Measurements from ENCODE around the gene FOXP2. TPM values are rescaled to one million over a fixed set of nuclear protein-coding genes. Genes with fewer than 3 reads are reported as not detected.
"Not testable (repeated sequence)": the region's sequence is repeated elsewhere in the genome, so short reads cannot be mapped to it uniquely, and the experiment has no call there.

The FOXP2 gene
- total RNA-seq, 2 experiments from 2014 or later, result not detected

DNA sequence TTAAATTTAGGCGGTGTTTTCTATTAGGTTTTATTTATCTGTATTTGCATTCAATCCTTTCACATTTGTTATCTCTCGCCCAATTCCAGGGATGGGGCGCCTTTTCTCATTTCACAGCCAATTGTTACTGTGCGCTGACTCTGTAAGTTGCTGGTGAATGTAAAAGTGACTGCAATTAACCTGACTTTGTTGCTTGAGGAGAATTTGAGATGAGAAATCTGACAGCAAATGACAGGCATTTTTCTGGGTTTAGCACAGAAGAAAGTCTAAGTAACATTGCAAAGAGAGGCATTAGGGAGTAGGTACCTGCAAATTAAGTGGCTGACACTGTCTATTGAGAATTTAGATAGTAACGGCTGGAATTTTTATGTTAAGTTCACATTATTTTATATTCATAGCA lies 16.6 kb downstream of the FOXP2 start:
- Mint-ChIP-seq H3K9me3 (no peaks in the 10 kb centered on the region), H3K27ac (no peak overlapping the region), H3K4me3 (no peak overlapping the region), H3K27me3 (peaks cover 3% of the 10 kb centered on the region), H3K4me1 (ENCODE audit: low read depth) (no peaks in the 10 kb centered on the region), H3K36me3 (no peaks in the 10 kb centered on the region)
- intact Hi-C loops (cut with micrococcal nuclease), result no loop called here
- DNase-seq, result no peak
- ChIA-PET CTCF (no interaction called here), POLR2A (no interaction called here)

DNA sequence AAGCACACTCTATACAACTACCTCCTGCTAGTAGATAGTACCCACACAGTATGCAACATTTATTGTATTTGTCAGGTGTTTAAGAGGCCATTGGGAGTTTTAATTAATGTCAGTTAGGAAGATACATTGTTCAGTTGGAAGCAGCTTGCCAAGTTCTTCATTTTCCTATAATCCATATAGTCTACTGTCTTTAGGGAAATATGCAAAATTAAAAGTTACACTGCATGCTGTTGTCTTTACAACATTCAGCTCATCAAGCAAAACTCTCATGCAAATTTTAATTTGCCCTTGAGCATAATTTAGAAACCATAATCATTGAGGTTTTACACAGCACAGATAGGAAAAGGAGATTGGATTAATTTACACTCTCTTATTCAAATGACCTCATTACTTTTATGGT lies 17.4 kb downstream of the FOXP2 start:
- Mint-ChIP-seq H3K4me3 (no peak overlapping the region), H3K27me3 (peaks cover 3% of the 10 kb centered on the region), H3K36me3 (no peaks in the 10 kb centered on the region), H3K9me3 (no peaks in the 10 kb centered on the region), H3K27ac (no peak overlapping the region), H3K4me1 (ENCODE audit: low read depth) (no peaks in the 10 kb centered on the region)
- POLR2A ChIA-PET, result no interaction called here
- no peak for DNase-seq
- CTCF ChIA-PET, result no interaction called here
- intact Hi-C loops (cut with micrococcal nuclease), result no loop called here

DNA sequence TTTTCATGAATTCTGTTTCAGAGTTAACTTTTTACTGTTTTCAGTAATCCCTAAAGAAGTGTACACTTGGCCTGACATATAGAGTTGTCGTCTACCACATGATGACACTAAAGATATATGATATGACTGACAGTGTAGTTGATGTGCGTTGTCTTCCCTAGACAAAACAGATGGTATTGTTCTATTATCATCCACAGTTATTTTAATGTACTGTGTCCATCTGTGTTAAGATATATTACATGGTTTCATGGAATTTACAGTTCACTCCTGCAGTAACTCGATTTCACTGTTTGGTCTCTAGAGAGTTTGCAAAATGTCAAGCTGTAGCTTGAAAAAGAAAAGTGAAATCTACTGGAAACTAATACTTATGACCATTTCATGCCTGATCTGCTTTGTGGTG lies 18.1 kb downstream of the FOXP2 start:
- ChIA-PET POLR2A (no interaction called here), CTCF (no interaction called here)
- DNase-seq, result no peak
- Mint-ChIP-seq H3K4me3 (no peak overlapping the region), H3K36me3 (no peaks in the 10 kb centered on the region), H3K27ac (no peak overlapping the region), H3K27me3 (peaks cover 5% of the 10 kb centered on the region), H3K9me3 (no peaks in the 10 kb centered on the region), H3K4me1 (ENCODE audit: low read depth) (no peaks in the 10 kb centered on the region)
- intact Hi-C loops (cut with micrococcal nuclease), result no loop called here

DNA sequence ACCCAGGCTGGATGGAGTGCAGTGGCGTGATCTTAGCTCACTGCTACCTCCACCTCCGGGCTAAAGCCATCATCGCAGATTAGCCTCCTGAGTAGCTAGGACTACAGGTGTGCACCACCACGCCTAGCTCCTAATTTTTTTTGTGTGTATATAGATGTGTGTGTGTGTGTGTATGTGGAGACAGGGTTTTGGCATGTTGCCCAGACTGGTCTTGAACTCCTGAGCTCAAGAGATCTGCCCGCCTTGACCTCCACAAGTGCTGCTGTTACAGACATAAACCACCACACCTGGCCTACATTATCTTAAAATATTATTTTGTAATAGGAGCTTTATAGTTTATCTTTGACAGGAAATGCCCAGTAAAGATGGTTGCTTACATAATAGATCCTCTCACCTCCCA lies 25.0 kb downstream of the FOXP2 start:
- Mint-ChIP-seq H3K9me3 (no peaks in the 10 kb centered on the region), H3K4me1 (ENCODE audit: low read depth) (no peaks in the 10 kb centered on the region), H3K27me3 (peaks cover 2% of the 10 kb centered on the region), H3K27ac (no peak overlapping the region), H3K4me3 (no peak overlapping the region), H3K36me3 (no peaks in the 10 kb centered on the region)
- no peak for DNase-seq
- intact Hi-C loops (cut with micrococcal nuclease), result no loop called here
- POLR2A ChIA-PET, result no interaction called here
- CTCF ChIA-PET, result no interaction called here

DNA sequence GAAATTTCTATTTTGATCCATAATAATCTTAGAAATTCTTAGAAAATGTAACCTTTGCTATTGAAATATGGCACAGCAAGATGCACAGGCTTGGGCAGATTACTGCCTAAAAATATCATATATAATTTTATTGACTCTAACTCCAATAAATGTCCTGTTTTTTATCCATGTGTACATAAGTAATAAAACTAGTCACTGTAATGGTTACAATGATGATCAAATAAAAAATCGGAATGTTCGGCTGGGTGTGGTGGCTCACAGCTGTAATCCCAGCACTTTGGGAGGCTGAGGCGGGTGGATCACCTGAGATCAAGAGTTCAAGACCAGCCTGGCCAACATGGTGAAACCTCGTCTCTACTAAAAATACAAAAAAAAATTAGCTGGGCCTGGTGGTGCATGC lies 26.3 kb downstream of the FOXP2 start:
- H3K27ac Mint-ChIP-seq; H3K9me3 Mint-ChIP-seq; H3K4me1 Mint-ChIP-seq (ENCODE audit: low read depth); H3K27me3 Mint-ChIP-seq; H3K36me3 Mint-ChIP-seq; H3K4me3 Mint-ChIP-seq; DNase-seq; CTCF ChIA-PET; intact Hi-C loops (cut with micrococcal nuclease); POLR2A ChIA-PET: not testable (repeated sequence)

DNA sequence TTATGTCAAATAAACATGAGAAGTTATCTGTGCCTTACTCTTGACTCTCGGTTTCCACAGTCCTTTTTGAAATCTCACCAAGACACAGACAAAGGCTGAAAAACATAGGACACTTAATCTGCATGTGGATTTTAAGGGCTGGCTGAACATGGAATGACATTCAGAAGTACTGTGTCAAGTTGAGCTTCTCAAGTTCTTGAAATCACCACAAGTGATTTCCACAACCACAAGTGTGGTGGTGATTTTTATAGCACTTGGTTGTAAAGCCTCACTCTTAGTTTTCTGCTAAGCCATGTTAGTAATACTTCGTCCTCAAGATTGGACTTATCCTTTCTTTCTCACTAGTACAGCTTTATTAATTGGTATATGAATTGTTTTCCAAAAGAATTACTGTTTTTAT lies 29.6 kb downstream of the FOXP2 start:
- no peak for DNase-seq
- ChIA-PET CTCF (no interaction called here), POLR2A (no interaction called here)
- Mint-ChIP-seq H3K9me3 (no peaks in the 10 kb centered on the region), H3K4me1 (ENCODE audit: low read depth) (no peaks in the 10 kb centered on the region), H3K4me3 (no peak overlapping the region), H3K27ac (no peak overlapping the region), H3K27me3 (peaks cover 5% of the 10 kb centered on the region), H3K36me3 (no peaks in the 10 kb centered on the region)
- intact Hi-C loops (cut with micrococcal nuclease), result no loop called here

DNA sequence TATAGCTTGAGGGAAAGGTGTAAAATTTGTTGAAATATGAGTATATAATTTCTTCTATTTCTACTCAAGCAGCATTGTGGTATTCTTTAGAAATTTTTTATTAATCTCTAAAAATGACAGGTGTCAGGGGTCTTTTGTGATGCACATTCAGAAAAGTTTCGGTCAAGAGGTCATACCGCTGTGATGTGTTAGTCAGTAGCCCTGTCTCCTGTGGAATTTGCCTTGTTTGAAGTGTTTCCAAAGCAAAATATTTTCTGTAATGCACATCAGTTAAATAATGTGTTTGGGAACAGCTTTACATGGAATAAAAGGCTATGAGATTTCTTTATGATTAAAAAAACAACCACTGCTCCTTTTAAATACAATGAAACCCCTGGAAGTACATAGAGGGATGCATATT lies 35.8 kb downstream of the FOXP2 start:
- Mint-ChIP-seq H3K9me3 (no peaks in the 10 kb centered on the region), H3K27ac (no peak overlapping the region), H3K36me3 (no peaks in the 10 kb centered on the region), H3K4me3 (no peak overlapping the region), H3K4me1 (ENCODE audit: low read depth) (no peaks in the 10 kb centered on the region), H3K27me3 (peaks cover 5% of the 10 kb centered on the region)
- intact Hi-C loops (cut with micrococcal nuclease), result no loop called here
- DNase-seq, result no peak
- CTCF ChIA-PET, result no interaction called here
- POLR2A ChIA-PET, result no interaction called here

DNA sequence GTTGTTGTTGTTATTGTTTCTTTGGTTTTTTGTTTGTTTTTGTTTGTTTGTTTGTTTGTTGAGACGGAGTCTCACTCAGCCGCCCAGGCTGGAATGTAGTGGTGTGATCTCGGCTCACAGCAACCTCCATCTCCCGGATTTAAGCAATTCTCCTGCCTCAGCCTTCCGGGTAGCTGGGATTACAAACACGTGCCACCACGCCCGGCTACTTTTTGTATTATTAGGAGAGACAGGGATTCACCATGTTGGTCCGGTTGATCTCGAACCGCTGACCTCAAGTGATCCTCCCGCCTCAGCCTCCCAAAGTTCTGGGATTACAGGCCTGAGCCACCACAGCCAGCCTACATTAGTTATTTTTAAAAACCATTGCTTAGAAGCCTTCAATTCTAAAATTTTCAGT lies 45.0 kb downstream of the FOXP2 start:
- intact Hi-C loops (cut with micrococcal nuclease), result no loop called here

DNA sequence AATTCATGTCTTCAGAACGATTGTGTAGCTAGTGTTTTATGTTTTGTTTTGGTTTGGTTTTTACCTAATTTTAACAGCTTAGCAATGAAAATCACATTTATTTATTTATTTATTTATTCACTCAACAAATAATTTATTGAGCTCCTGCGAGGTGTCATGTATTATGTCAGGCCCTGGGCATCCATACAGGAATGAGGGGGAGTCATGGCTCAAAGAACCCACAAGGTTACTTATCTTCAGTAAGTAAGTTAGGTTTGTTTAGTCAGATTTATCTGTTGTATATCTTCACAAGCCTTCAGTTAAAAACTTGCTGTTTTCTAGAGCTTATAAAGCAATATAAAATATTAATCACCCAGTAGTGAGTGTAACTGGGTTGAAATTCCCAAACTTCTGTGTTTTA lies 45.4 kb downstream of the FOXP2 start:
- Mint-ChIP-seq H3K36me3 (no peaks in the 10 kb centered on the region), H3K27ac (no peak overlapping the region), H3K9me3 (no peaks in the 10 kb centered on the region), H3K27me3 (no peaks in the 10 kb centered on the region), H3K4me1 (ENCODE audit: low read depth) (no peaks in the 10 kb centered on the region), H3K4me3 (no peak overlapping the region)
- intact Hi-C loops (cut with micrococcal nuclease), result no loop called here
- CTCF ChIA-PET, result interaction anchor here (0.7 kb wide), 1 partner anchor 391 kb away, joined by 3 read pairs; no protein-coding TSS in a partner anchor
- DNase-seq, result no peak
- POLR2A ChIA-PET, result no interaction called here

More for the DNA sequence above, 45.0 kb downstream of the FOXP2 start:
- H3K27ac Mint-ChIP-seq, result no peak overlapping the region
- no peaks in the 10 kb centered on the region for H3K4me1 Mint-ChIP-seq (ENCODE audit: low read depth)
- H3K36me3 Mint-ChIP-seq, result no peaks in the 10 kb centered on the region
- POLR2A ChIA-PET, result no interaction called here
- H3K9me3 Mint-ChIP-seq, result no peaks in the 10 kb centered on the region
- CTCF ChIA-PET, result interaction anchor here (0.7 kb wide), 1 partner anchor 392 kb away, joined by 3 read pairs; no protein-coding TSS in a partner anchor
- no peak overlapping the region for H3K4me3 Mint-ChIP-seq
- no peaks in the 10 kb centered on the region for H3K27me3 Mint-ChIP-seq
- no peak for DNase-seq

DNA sequence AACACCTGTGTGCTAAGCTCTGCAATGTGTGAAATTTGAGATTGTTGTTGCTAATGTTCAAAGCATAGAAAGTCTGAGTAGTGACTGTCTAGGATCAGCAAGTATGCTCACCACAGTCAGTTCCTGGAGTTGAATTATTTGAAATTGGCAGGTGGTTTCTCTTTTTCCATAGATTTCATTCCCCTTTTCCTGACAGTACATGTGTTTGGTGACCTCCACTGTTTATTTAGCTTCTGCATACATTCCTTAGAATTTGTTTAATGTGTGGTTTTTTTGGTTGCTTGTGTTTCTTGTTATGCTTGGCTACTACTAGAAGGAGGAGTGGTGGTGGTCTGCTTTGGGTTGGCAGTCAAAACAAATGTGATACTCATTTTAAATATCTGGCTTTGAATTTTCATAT lies 52.3 kb downstream of the FOXP2 start:
- intact Hi-C loops (cut with micrococcal nuclease), result no loop called here
- H3K4me1 Mint-ChIP-seq (ENCODE audit: low read depth), result no peaks in the 10 kb centered on the region
- ChIA-PET CTCF (no interaction called here), POLR2A (no interaction called here)
- no peak for DNase-seq
- H3K36me3 Mint-ChIP-seq, result no peaks in the 10 kb centered on the region
- H3K9me3 Mint-ChIP-seq, result no peaks in the 10 kb centered on the region
- H3K27ac Mint-ChIP-seq, result no peak overlapping the region
- H3K27me3 Mint-ChIP-seq, result peaks cover 1% of the 10 kb centered on the region
- no peak overlapping the region for H3K4me3 Mint-ChIP-seq

DNA sequence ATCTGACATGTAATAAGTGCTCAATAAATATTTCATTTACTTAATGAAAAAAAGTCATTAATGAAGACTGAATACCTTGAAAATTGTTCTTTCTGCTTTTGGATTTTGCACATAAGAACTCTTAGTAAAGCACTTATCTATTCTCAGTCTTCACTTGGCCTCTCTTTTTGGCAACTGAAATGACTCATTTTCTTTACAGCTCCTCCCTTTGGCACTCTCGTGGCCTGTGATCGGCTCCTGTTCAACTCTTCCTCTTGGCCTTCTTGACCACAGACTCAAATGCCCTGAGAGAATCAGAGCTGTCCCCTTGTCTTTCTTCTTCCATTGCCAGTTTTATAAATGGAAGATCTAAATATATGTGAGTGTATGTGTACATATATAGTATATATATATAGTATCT lies 54.2 kb downstream of the FOXP2 start:
- ChIA-PET CTCF (no interaction called here), POLR2A (no interaction called here)
- no peak overlapping the region for H3K27ac Mint-ChIP-seq
- DNase-seq, result no peak
- intact Hi-C loops (cut with micrococcal nuclease), result no loop called here
- peaks cover 1% of the 10 kb centered on the region for H3K27me3 Mint-ChIP-seq
- H3K9me3 Mint-ChIP-seq, result no peaks in the 10 kb centered on the region
- no peak overlapping the region for H3K4me3 Mint-ChIP-seq
- H3K4me1 Mint-ChIP-seq (ENCODE audit: low read depth), result no peaks in the 10 kb centered on the region
- no peaks in the 10 kb centered on the region for H3K36me3 Mint-ChIP-seq

DNA sequence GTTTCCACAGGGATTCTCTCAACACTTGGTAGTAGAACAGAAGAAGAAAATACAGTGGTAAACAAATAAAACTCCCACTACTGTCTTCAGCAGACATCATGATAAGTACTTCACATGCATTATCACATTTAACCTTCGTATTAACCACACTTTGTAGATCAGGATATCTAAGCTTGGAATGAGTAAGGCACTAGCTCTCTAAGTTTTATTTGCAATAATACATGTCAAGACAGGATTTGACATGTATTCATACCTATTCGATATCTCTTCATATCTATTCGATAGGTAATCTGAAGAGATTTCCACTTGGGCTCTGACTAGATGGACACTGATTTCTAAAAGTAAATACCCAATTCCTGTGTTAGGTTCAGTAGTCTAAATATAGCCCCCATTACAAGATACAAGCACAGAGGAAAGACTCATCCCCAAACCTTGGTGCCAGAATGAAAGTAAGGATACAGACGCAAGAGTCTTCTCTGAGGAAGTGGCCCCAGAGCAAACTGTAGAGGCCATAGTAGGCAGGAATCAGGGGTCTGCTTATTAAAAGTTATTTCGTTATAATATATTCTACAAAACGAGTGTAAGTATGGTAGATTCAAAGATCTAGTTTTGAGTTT lies 58.4 kb downstream of the FOXP2 start:
- H3K4me1 Mint-ChIP-seq (ENCODE audit: low read depth), result no peaks in the 10 kb centered on the region
- H3K9me3 Mint-ChIP-seq, result no peaks in the 10 kb centered on the region
- CTCF ChIA-PET, result no interaction called here
- H3K36me3 Mint-ChIP-seq, result no peaks in the 10 kb centered on the region
- H3K4me3 Mint-ChIP-seq, result no peak overlapping the region
- H3K27me3 Mint-ChIP-seq, result peaks cover 1% of the 10 kb centered on the region
- intact Hi-C loops (cut with micrococcal nuclease), result no loop called here
- H3K27ac Mint-ChIP-seq, result no peak overlapping the region
- no peak for DNase-seq
- POLR2A ChIA-PET, result no interaction called here

DNA sequence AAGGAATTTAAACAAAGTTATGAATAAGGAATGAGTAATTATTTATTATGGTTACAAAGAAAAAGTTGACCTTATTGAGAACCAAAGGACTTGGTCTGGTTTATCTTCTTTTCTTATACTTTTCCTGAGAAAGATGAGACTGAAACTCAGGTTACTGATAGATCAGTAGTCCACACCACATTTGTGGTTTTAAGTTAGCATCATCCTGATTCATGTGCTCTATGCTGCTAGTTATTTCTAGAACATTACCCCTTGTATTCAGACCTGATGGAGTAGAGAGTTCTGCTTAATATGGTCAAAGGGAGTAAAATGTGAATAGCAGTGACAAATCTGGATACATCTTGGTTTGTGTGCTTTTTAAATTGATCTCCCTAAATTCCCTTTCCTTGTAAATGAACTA lies 63.8 kb downstream of the FOXP2 start:
- Mint-ChIP-seq H3K4me3 (no peak overlapping the region), H3K9me3 (no peaks in the 10 kb centered on the region)
- CTCF ChIA-PET, result no interaction called here

DNA sequence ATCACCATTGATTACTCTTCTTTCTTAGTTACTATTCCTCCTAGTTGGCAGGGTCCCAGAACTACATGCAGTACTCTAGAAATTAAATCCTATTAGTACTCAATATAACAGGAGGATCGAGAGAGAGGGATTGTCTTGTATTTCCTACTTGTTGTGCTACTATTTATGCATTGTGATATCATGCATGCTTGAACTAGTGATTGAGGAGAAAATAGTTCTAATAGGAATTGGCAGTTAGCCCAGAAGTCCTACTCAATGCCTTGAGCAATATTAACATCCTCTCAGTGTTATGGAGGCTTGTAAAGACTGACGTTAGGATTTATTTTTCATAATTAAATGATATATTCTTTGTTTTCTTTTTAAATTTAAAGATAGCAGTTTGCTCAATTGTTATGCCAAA lies 67.4 kb downstream of the FOXP2 start:
- no peak for DNase-seq
- H3K27ac Mint-ChIP-seq, result no peak overlapping the region
- H3K4me1 Mint-ChIP-seq (ENCODE audit: low read depth), result no peaks in the 10 kb centered on the region
- H3K4me3 Mint-ChIP-seq, result no peak overlapping the region
- CTCF ChIA-PET, result no interaction called here
- intact Hi-C loops (cut with micrococcal nuclease), result no loop called here
- H3K36me3 Mint-ChIP-seq, result no peaks in the 10 kb centered on the region
- no peaks in the 10 kb centered on the region for H3K27me3 Mint-ChIP-seq
- POLR2A ChIA-PET, result no interaction called here
- H3K9me3 Mint-ChIP-seq, result peaks cover 2% of the 10 kb centered on the region

More for the DNA sequence above, 63.8 kb downstream of the FOXP2 start:
- no peaks in the 10 kb centered on the region for H3K36me3 Mint-ChIP-seq
- DNase-seq, result no peak
- intact Hi-C loops (cut with micrococcal nuclease), result no loop called here
- no peaks in the 10 kb centered on the region for H3K4me1 Mint-ChIP-seq (ENCODE audit: low read depth)
- H3K27ac Mint-ChIP-seq, result no peak overlapping the region
- H3K27me3 Mint-ChIP-seq, result no peaks in the 10 kb centered on the region
- POLR2A ChIA-PET, result no interaction called here

Data from activated CD4-positive, alpha-beta memory T cell treated with anti-CD3 and anti-CD28 coated beads for 36 hours (primary cell).